Measurements from ENCODE around the gene SFTPA2.
"Not testable (repeated sequence)": the region's sequence is repeated elsewhere in the genome, so short reads cannot be mapped to it uniquely, and the experiment has no call there.

Gene SFTPA2

DNA sequence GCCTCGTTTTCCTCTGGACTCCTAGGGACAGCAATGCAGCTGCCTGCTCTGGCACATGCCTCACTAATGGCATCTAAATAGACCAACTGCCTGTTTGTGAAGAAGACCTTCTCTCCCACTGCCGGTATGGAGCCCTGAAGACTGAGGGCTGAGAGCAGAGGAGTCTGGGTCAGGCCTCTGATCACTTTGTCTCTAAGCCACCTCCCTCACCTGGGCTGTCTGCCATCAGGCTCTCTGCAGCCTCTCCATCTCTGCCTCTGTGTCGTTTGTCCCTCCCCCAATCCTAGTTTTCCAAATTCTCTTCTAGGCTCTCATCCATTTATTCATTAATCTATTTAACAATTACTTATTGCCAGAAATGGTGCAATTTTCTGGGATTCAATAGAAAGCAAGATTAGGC is 35.3 kb upstream of the SFTPA2 start:
- H3K4me3 ChIP-seq (ENCODE audit: low read depth, low read length): no peak overlapping the region
- TF ChIP-seq, protein P1, sequence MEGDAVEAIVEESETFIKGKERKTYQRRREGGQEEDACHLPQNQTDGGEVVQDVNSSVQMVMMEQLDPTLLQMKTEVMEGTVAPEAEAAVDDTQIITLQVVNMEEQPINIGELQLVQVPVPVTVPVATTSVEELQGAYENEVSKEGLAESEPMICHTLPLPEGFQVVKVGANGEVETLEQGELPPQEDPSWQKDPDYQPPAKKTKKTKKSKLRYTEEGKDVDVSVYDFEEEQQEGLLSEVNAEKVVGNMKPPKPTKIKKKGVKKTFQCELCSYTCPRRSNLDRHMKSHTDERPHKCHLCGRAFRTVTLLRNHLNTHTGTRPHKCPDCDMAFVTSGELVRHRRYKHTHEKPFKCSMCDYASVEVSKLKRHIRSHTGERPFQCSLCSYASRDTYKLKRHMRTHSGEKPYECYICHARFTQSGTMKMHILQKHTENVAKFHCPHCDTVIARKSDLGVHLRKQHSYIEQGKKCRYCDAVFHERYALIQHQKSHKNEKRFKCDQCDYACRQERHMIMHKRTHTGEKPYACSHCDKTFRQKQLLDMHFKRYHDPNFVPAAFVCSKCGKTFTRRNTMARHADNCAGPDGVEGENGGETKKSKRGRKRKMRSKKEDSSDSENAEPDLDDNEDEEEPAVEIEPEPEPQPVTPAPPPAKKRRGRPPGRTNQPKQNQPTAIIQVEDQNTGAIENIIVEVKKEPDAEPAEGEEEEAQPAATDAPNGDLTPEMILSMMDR (IDR thresholded peaks at IDR 0.05; ENCODE audit: insufficient read depth, low read depth, low read length, missing control alignments): no peak
- no peak for DNase-seq (ENCODE audit: low read depth)

DNA sequence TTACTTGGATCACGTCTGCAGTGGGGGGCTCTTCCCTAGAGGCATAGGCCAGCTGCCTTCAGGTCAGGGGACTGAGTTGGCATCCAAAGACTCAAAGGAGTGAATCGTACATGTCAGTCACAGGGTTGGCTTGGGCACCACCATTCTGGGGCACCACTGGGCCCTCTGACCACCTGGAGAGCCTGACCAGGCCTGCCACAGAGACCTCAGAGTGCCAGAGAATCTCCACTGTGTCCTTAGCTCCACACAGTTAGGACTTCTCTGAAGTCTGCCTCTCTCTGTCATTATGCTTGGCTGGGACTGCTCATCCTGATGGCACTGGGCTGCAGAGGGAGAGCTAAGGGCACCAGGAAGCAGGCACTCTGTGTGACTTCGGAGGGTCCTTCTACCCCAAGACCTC is 34.4 kb upstream of the SFTPA2 start:
- not testable (repeated sequence) for H3K4me3 ChIP-seq (ENCODE audit: low read depth, low read length); DNase-seq (ENCODE audit: low read depth)

GRCh38 chr10:79593377-79593776 is 33.2 kb upstream of the SFTPA2 start:
- TF ChIP-seq, protein P1 (IDR thresholded peaks at IDR 0.05; ENCODE audit: insufficient read depth, low read depth, low read length, missing control alignments): no peak
- no peak for DNase-seq (ENCODE audit: low read depth)
- H3K4me3 ChIP-seq (ENCODE audit: low read depth, low read length): no peak overlapping the region

- DNase-seq (ENCODE audit: low read depth): no peak
- no peak overlapping the region for H3K4me3 ChIP-seq (ENCODE audit: low read depth, low read length)
- TF ChIP-seq, protein P1 (IDR thresholded peaks at IDR 0.05; ENCODE audit: insufficient read depth, low read depth, low read length, missing control alignments): no peak
Observed at GRCh38 chr10:79588800-79589199, 28.6 kb upstream of the SFTPA2 start.

DNA sequence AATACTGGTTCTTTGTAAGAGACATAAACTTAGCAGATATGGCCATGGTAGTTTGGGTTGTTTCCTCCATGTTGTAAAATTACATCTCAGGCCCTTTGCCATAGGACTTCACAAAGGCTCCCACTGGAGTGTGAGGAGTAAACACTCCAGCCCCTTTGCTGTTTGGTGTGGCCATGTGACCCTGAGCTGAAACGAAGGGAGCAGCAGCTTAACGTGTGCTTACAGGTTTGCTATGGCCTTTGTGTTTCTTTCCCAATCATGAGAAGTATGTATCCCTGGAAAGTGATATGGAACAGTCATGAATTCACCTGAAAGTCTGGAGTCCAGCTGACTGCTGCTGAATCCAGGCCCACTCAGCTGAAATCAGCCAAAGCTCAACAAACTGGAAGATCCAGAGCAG is 26.7 kb upstream of the SFTPA2 start:
- DNase-seq (ENCODE audit: low read depth): no peak
- no peak overlapping the region for H3K4me3 ChIP-seq (ENCODE audit: low read depth, low read length)
- TF ChIP-seq, protein P1 (IDR thresholded peaks at IDR 0.05; ENCODE audit: insufficient read depth, low read depth, low read length, missing control alignments): no peak

DNA sequence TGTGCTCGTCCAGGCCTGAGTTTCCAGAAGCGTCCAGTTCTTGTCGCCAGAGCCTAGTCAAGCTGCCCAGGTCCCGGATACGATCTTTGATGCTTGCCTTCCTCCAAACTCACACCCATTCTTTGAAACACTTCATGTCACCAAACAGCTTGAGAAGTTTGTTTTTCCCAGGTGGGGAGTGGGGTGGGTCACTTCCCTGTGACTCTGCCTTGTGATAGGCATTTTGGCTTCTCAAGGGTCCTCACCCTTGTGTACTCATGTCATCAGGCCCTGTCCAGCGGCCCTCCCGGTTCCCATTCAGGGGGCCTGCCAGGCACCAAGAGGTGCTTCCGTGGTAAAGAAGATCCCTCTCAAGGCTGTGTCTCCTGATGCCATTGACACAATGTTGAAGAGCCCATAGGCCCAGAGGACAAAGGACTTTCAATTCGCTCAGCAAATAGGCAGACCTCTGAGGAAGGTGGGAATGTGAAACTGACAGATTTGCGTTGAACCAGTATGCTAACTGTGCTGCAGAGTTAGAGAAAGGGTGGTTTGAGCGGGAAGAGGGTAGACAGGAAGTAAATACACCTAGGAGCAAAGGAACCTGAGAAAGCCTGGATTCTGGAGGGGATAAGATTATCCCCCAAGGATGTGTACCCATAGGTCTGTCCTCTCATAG is 25.8 kb upstream of the SFTPA2 start:
- DNase-seq (ENCODE audit: low read depth): no peak
- H3K4me3 ChIP-seq (ENCODE audit: low read depth, low read length): no peak overlapping the region
- TF ChIP-seq, protein P1 (IDR thresholded peaks at IDR 0.05; ENCODE audit: insufficient read depth, low read depth, low read length, missing control alignments): no peak

- TF ChIP-seq, protein P1 (IDR thresholded peaks at IDR 0.05; ENCODE audit: insufficient read depth, low read depth, low read length, missing control alignments): no peak
- DNase-seq (ENCODE audit: low read depth): no peak
- no peak overlapping the region for H3K4me3 ChIP-seq (ENCODE audit: low read depth, low read length)
Observed at GRCh38 chr10:79583488-79584024, 23.3 kb upstream of the SFTPA2 start.

DNA sequence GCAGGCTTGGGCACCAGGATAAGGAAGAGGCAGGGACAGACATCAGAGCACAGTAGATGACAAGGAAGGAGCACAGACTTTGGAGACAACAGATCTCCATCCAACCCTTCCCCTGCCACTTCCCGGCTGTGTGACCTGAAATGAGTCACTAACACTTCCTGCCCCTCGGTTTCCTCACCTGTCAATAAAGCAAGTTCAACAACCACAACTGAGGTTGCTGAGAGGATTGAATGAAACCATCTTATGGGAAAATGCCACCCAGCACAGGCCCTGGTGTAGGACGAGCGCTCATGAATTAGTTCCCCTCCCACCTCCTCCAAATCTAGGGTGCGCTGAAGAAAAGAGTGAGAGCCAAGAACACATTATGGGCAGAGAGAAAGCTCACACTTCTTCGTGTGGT is 22.7 kb upstream of the SFTPA2 start:
- DNase-seq (ENCODE audit: low read depth); H3K4me3 ChIP-seq (ENCODE audit: low read depth, low read length): not testable (repeated sequence)
